Measurements from ENCODE around the gene CELA1.
"Not testable (repeated sequence)": the region's sequence is repeated elsewhere in the genome, so short reads cannot be mapped to it uniquely, and the experiment has no call there.

The CELA1 gene

GRCh38 chr12:51307655-51308593, 38.6 kb downstream of the CELA1 start:
- no peak for DNase-seq

DNA sequence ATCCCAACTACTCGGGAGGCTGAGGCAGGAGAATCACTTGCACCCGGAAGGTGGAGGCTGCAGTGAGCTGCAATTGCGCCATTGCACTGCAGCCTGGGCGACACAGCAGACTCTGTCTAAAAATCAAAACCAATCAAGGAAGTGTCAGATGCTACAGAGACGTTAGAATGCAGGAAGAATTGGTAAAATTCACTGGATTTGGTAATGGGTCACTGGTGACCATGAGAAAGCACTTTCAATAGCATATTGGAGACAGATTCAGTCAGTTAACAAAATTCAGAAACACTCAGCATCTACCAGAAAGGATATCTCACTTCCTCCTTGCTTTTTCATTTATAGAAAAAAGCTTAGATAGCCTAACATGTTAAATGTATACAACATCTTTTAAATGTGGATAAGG, 40.0 kb downstream of the CELA1 start:
- DNase-seq = no peak

GRCh38 chr12:51300768-51301167, 45.7 kb downstream of the CELA1 start:
- DNase-seq = not testable (repeated sequence)

- DNase-seq = no peak
These were observed 50.8 kb downstream of the CELA1 start for GRCh38 chr12:51295651-51296050.

DNA sequence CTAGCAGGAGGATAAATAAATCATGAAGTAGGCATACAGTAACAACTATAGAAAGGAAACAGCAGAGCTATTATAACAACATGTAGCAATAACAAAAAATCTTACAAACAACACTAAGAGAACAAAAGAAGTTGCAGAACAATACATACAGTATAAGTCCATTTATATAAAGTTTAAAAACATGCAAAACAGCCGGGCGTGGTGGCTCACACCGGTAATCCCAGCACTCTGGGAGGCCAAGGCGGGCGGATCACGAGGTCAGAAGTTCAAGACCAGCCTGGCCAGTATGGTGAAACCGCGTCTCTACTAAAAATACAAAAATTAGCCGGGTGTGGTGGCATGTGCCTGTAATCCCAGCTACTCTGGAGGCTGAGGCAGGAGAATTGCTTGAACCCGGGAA, 52.4 kb downstream of the CELA1 start:
- not testable (repeated sequence) for DNase-seq

GRCh38 chr12:51293696-51294095, 52.8 kb downstream of the CELA1 start:
- no peak for DNase-seq

GRCh38 chr12:51291603-51292513, 54.6 kb downstream of the CELA1 start:
- not testable (repeated sequence) for DNase-seq

DNA sequence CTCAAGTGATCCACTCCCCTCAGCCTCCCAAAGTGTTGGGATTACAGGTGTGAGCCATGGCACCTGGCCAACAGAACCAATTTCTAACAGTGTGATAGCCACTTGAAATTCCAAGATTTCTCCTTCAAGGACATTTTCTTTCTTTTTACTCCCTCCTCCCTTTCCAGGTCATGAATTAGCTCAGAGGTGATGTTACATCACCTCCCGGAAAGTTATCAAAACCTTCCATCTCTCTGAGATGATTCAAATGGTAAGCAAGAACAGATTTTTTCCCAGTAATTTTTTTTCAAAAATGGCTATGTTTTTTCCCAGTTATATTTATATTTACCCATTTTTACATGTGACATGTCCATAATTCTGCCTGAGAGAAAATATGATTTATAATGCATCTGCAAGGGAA, 60.6 kb downstream of the CELA1 start:
- DNase-seq = no peak

- no peak for DNase-seq
These were observed 65.1 kb downstream of the CELA1 start for GRCh38 chr12:51281202-51281924.

Measured in stimulated activated CD4-positive, alpha-beta T cell treated with anti-CD3 and anti-CD28 coated beads, Interleukin-1b, Interleukin-23, amount 100 ng/mL, for 48 hours (primary cell).